Stomach smooth muscle (tissue), 2 donors: ENCODE data around the gene RPH3AL.
A peak's percentile ranks its signal among the peaks of the same experiment; 100 is the strongest.
"Not testable (repeated sequence)": the region's sequence is repeated elsewhere in the genome, so short reads cannot be mapped to it uniquely, and the experiment has no call there.

Experiments
- H3K27ac ChIP-seq: one replicate; pipeline ENCODE4 v1.7.0; 2013; ENCODE audit warnings: mild to moderate bottlenecking, low read length, inconsistent platforms
- H3K27me3 ChIP-seq, 2 donors: one replicate each; pipeline ENCODE4 v1.7.0; 2013; ENCODE audit warnings: low read length in 2 of 2; ENCODE audit not compliant: insufficient read depth in 2 of 2, control insufficient read depth in 1 of 2
- H3K36me3 ChIP-seq, 2 donors: one replicate each; pipeline ENCODE4 v1.7.0; 2013; ENCODE audit warnings: low read length in 2 of 2; ENCODE audit not compliant: control insufficient read depth in 2 of 2, insufficient read depth in 2 of 2
- H3K4me1 ChIP-seq: one replicate; pipeline ENCODE4 v1.7.0; 2013; ENCODE audit warnings: low read length; ENCODE audit not compliant: control insufficient read depth, insufficient read depth
- H3K4me3 ChIP-seq, 2 donors: one replicate each; pipeline ENCODE4 v1.7.0; 2013; ENCODE audit warnings: low read length in 2 of 2
- H3K9ac ChIP-seq, 2 donors: one replicate each; pipeline ENCODE4 v1.7.0; 2013; ENCODE audit warnings: low read length in 2 of 2, mild to moderate bottlenecking in 1 of 2
- H3K9me3 ChIP-seq, 2 donors: one replicate each; pipeline ENCODE4 v1.7.0; 2013; ENCODE audit warnings: low read length in 2 of 2; ENCODE audit not compliant: control insufficient read depth in 2 of 2
- donor health status: healthy.
- donor health status: Pancreatic carcinoma.

The RPH3AL gene

GRCh38 chr17:278676-279059, 73.9 kb downstream of the RPH3AL start:
- H3K4me3 ChIP-seq, result no peak overlapping the region
- H3K27ac ChIP-seq, result no peak overlapping the region
- no peaks in the 10 kb centered on the region for H3K4me1 ChIP-seq
- H3K9ac ChIP-seq, result no peak overlapping the region
- H3K27me3 ChIP-seq, result no peaks in the 10 kb centered on the region
- peaks cover 0 to 2% of the 10 kb centered on the region in 2 donors for H3K36me3 ChIP-seq
- no peaks in the 10 kb centered on the region for H3K9me3 ChIP-seq

- H3K4me3 ChIP-seq, result no peak overlapping the region
- no peak overlapping the region for H3K9ac ChIP-seq
- no peak overlapping the region for H3K27ac ChIP-seq
- H3K4me1 ChIP-seq, result no peaks in the 10 kb centered on the region
- H3K36me3 ChIP-seq, result peaks cover 0 to 2% of the 10 kb centered on the region in 2 donors
- no peaks in the 10 kb centered on the region for H3K27me3 ChIP-seq
- H3K9me3 ChIP-seq, result no peaks in the 10 kb centered on the region
These were observed 74.4 kb downstream of the RPH3AL start for GRCh38 chr17:278055-278675.

- Histone ChIP-seq H3K36me3 (no peaks in the 10 kb centered on the region), H3K4me1 (no peaks in the 10 kb centered on the region), H3K9ac (no peak overlapping the region), H3K27ac (no peak overlapping the region), H3K9me3 (no peaks in the 10 kb centered on the region), H3K4me3 (no peak overlapping the region), H3K27me3 (no peaks in the 10 kb centered on the region)
These were observed 77.7 kb downstream of the RPH3AL start for GRCh38 chr17:274902-275301.

- H3K27me3 ChIP-seq, result no peaks in the 10 kb centered on the region
- H3K9me3 ChIP-seq, result no peaks in the 10 kb centered on the region
- no peaks in the 10 kb centered on the region for H3K4me1 ChIP-seq
- no peak overlapping the region for H3K4me3 ChIP-seq
- no peak overlapping the region for H3K9ac ChIP-seq
- H3K36me3 ChIP-seq, result no peaks in the 10 kb centered on the region
- H3K27ac ChIP-seq, result no peak overlapping the region
These were observed 78.4 kb downstream of the RPH3AL start for GRCh38 chr17:273981-274832.

DNA sequence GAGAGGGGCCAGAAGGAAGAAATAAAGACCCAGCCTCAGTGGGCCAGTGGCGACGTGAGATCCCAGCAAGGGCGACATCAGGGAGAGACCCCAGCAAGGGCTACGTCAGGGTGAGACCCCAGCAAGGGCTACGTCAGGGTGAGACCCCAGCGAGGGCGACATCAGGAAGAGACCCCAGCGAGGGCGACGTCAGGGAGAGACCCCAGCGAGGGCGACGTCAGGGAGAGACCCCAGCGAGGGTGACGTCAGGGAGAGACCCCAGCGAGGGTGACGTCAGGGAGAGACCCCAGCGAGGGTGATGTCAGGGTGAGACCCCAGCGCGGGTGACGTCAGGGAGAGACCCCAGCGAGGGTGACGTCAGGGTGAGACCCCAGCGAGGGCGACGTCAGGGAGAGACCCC, 79.8 kb downstream of the RPH3AL start:
- not testable (repeated sequence) for H3K36me3 ChIP-seq, H3K9me3 ChIP-seq, H3K9ac ChIP-seq, H3K4me3 ChIP-seq, H3K27me3 ChIP-seq, H3K27ac ChIP-seq, H3K4me1 ChIP-seq

DNA sequence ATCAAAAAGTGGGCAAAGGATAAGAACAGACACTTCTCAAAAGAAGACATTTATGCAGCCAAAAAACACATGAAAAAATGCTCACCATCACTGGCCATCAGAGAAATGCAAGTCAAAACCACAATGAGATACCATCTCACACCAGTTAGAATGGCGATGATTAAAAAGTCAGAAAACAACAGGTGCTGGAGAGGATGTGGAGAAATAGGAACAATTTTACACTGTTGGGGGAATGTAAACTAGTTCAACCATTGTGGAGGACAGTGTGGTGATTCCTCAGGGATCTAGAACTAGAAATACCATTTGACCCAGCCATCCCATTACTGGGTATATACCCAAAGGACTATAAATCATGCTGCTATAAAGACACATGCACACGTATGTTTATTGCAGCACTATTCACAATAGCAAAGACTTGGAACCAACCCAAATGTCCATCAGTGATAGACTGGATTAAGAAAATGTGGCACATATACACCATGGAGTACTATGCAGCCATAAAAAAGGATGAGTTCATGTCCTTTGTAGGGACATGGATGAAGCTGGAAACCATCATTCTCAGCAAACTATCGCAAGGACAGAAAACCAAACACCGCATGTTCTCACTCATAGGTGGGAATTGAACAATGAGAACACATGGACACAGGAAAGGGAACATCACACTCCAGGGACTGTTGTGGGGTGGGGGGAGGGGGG, 80.5 kb downstream of the RPH3AL start:
- not testable (repeated sequence) for H3K36me3 ChIP-seq, H3K27me3 ChIP-seq, H3K9me3 ChIP-seq, H3K9ac ChIP-seq, H3K4me1 ChIP-seq, H3K27ac ChIP-seq, H3K4me3 ChIP-seq

DNA sequence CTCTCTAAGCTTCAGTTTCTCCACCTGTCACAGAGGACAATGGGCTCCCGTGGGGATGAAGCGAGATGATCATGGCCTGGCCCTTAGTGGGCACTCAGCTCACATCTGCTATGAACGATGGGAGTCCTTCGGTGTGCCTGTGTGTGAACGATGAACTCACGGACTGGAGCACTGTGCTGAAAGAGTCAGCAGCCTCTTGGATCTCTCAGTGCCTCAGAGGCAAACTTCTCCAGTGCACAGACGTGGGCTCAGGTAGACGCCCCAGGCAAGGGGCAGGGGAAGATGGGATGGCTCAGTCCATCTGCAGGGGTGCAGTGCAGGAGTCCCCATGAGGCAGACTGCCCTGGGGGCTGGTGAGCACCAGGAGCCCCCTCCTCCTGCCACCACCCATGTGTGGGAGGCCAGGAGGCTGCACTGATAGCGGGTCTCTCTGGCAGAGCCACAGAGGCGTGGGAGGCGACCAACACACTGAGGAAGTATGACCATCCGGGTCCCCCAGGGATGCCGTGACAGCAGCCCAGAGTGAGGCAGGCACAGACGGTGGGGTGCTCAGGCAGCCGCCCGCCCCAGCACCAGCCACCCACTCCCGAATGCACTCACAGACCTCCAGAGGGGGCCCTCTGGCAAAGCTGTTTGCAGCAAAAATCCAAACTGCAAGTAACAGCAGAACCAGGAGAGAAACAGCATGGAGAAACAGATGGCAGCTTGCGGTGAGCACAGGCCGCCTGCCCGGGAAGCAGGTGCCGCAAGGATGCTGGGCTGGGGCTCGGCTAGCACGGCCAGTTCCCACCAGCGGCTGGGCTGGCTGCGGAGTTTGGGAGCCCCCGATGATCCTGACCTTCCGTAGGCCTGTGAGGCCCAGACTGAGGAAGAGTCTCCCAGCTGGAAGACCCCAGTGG, 82.7 kb downstream of the RPH3AL start:
- Histone ChIP-seq H3K4me3 (no peak overlapping the region), H3K9ac (no peak overlapping the region), H3K27ac (no peak overlapping the region), H3K9me3 (no peaks in the 10 kb centered on the region), H3K4me1 (peaks cover 11% of the 10 kb centered on the region), H3K36me3 (no peaks in the 10 kb centered on the region), H3K27me3 (no peaks in the 10 kb centered on the region)

GRCh38 chr17:266701-267667, 85.6 kb downstream of the RPH3AL start:
- no peaks in the 10 kb centered on the region for H3K36me3 ChIP-seq
- H3K9ac ChIP-seq, result no peak overlapping the region
- no peaks in the 10 kb centered on the region for H3K9me3 ChIP-seq
- H3K4me1 ChIP-seq, result peaks cover 11% of the 10 kb centered on the region
- H3K27ac ChIP-seq, result peak overlapping the region; percentile 46
- no peak overlapping the region for H3K4me3 ChIP-seq
- H3K27me3 ChIP-seq, result no peaks in the 10 kb centered on the region

DNA sequence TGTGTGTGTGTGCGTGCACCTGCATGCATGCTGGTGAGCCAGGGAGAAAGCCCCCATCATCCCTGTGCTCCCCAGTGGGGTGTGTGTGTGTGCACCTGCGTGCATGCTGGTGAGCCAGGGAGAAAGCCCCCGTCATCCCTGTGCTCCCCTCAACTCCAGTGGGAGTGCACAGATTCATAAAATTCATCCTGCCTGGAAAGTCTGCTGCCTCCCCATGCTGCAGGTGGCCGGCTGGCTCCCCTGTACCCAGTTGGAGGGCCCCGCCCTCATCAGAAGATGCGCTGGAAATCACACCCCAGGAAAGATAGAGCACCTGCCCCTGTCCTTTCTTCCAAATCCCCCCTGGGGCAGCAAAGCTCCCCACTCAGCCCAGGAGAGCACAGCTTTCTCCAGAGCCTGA, 86.4 kb downstream of the RPH3AL start:
- Histone ChIP-seq H3K9ac (no peak overlapping the region), H3K36me3 (no peaks in the 10 kb centered on the region), H3K27ac (peak overlapping the region; percentile 46), H3K27me3 (no peaks in the 10 kb centered on the region), H3K4me1 (peaks cover 11% of the 10 kb centered on the region), H3K9me3 (no peaks in the 10 kb centered on the region), H3K4me3 (no peak overlapping the region)
